PFSK-1 (cell line): ENCODE measurements around the gene IFNG-AS1.

ENCODE experiments used
- SIN3A ChIP-seq: IDR thresholded peaks from 2 replicates; pipeline ENCODE4 v1.6.1; 2012; ENCODE audit warnings: mild to moderate bottlenecking, low read length, moderate library complexity, borderline replicate concordance; ENCODE audit not compliant: insufficient read depth
- TAF1 ChIP-seq: IDR thresholded peaks from 2 replicates; pipeline ENCODE4 v1.6.1; 2012; ENCODE audit warnings: low read length, control low read depth, borderline replicate concordance; ENCODE audit not compliant: insufficient read depth

DNA sequence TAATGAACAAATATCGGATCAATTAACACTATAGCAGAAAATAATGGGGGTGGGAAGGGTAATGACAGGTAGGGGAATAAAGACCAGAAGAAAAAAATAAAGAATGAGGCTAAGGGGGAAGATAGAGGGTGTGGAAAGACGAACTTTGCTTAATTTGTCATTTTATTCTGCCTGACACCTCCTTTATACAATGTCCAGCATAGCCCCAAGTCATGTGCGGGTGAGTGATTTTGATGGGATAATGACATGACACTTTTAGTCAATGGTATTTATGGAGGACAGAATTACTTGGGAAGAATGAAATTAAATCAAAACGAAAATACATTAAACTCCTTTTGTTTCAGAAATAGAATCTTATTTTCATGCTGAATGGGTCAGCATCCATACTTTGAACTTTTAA is 20.5 kb upstream of the IFNG-AS1 start:
- TF ChIP-seq SIN3A (no peak), TAF1 (no peak)
